ENCODE data around the gene LTBP3.
A peak's percentile ranks its signal among the peaks of the same experiment; 100 is the strongest.

Gene LTBP3

GRCh38 chr11:65571940-65572339 is 13.8 kb upstream of the LTBP3 start (continued):
- TF ChIP-seq, protein P1, sequence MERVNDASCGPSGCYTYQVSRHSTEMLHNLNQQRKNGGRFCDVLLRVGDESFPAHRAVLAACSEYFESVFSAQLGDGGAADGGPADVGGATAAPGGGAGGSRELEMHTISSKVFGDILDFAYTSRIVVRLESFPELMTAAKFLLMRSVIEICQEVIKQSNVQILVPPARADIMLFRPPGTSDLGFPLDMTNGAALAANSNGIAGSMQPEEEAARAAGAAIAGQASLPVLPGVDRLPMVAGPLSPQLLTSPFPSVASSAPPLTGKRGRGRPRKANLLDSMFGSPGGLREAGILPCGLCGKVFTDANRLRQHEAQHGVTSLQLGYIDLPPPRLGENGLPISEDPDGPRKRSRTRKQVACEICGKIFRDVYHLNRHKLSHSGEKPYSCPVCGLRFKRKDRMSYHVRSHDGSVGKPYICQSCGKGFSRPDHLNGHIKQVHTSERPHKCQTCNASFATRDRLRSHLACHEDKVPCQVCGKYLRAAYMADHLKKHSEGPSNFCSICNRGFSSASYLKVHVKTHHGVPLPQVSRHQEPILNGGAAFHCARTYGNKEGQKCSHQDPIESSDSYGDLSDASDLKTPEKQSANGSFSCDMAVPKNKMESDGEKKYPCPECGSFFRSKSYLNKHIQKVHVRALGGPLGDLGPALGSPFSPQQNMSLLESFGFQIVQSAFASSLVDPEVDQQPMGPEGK (tag by site-specific recombination; IDR thresholded peaks at IDR 0.05) = peak; percentile 17; the same call in 1 of the 2 replicates
- TF ChIP-seq ZNF335 (tag by site-specific recombination; conservative IDR thresholded peaks at IDR 0.05) (peak; percentile 36), ZNF843 (tag by site-specific recombination; IDR thresholded peaks at IDR 0.05) (no peak), EGR2 (tag by site-specific recombination; IDR thresholded peaks at IDR 0.05; ENCODE audit: low read depth) (no peak), HOXA7 (CRISPR knock-in tag; IDR thresholded peaks at IDR 0.05; ENCODE audit: borderline replicate concordance) (no peak), ZNF174 (tag by site-specific recombination; IDR thresholded peaks at IDR 0.05) (no peak), ZNF701 (tag by site-specific recombination; IDR thresholded peaks at IDR 0.05) (no peak), ZBTB17 (tag by site-specific recombination; IDR thresholded peaks at IDR 0.05) (peak; percentile 38; the same call in 1 of the 2 replicates), ZNF48 (tag by site-specific recombination; IDR thresholded peaks at IDR 0.05) (no peak), GFI1B (tag by site-specific recombination; IDR thresholded peaks at IDR 0.05) (no peak), KLF8 (tag by site-specific recombination; IDR thresholded peaks at IDR 0.05) (peak; percentile 51; the same call in 1 of the 2 replicates), ZSCAN23 (tag by site-specific recombination; IDR thresholded peaks at IDR 0.05) (no peak), ZEB2 (tag by site-specific recombination; IDR thresholded peaks at IDR 0.05) (peak; percentile 28; the same call in 1 of the 2 replicates), ZNF138 (tag by site-specific recombination; IDR thresholded peaks at IDR 0.05; ENCODE audit: borderline replicate concordance) (no peak), WT1 (tag by site-specific recombination; IDR thresholded peaks at IDR 0.05) (no peak), ZNF623 (tag by site-specific recombination; IDR thresholded peaks at IDR 0.05) (no peak), ZNF768 (tag by site-specific recombination; IDR thresholded peaks at IDR 0.05) (no peak), ZNF423 (tag by site-specific recombination; IDR thresholded peaks at IDR 0.05) (no peak), KLF10 (tag by site-specific recombination; IDR thresholded peaks at IDR 0.05) (no peak), ZNF10 (tag by site-specific recombination; IDR thresholded peaks at IDR 0.05) (no peak)

DNA sequence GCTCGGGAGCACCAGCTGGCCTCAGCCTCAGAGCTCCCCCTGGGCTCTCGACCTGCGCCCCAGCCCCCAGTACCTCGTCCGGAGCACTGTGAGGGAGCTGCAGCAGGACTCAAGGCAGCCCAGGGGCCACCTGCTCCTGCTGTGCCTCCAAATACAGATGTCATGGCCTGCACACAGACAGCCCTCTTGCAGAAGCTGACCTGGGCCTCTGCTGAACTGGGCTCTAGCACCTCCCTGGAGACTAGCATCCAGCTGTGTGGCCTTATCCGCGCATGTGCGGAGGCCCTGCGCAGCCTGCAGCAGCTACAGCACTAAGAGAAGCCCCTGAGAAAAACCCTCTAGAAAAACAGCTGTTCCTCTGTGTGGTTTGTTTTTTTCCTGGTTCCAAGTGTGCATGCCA is 13.3 kb upstream of the LTBP3 start:
- Histone ChIP-seq H3K27ac (ENCODE audit: extremely low read depth, low read depth, low read length) (no peak overlapping the region; the same call in 1 of the 2 replicates), H3K36me3 (ENCODE audit: control insufficient read depth in 2 of 2, insufficient read depth in 1 of 2, low read length in 2 of 2) (peaks cover 0 to 23% of the 10 kb centered on the region in 2 experiments; a peak in 1 of 3 replicates), H3K4me1 (ENCODE audit: control insufficient read depth, insufficient read depth, low read length) (peaks cover 16% of the 10 kb centered on the region; the same call in 1 of the 2 replicates), H3K4me3 (ENCODE audit: low read depth, low read length) (peak overlapping the region; percentile 74), H3K9me3 (ENCODE audit: control insufficient read depth, insufficient read depth, low read depth, low read length) (no peaks in the 10 kb centered on the region)
- CTCF ChIA-PET = interaction anchor here (0.6 to 5.6 kb wide), 21 partner anchors 11 to 319 kb away, joined by 3 to 133 read pairs (median 5); partner anchors contain the start of genes KAT5 and LTBP3
- POLR2A ChIA-PET = interaction anchor here (1.0 to 4.2 kb wide), 11 partner anchors 11 to 149 kb away, joined by 3 to 39 read pairs (median 10); partner anchors contain the start of genes KCNK7, LTBP3, MAP3K11 and NEAT1
- TF ChIP-seq KLF9 (tag by site-specific recombination; IDR thresholded peaks at IDR 0.05; ENCODE audit: low read depth) (no peak), ZNF324 (tag by site-specific recombination; IDR thresholded peaks at IDR 0.05) (no peak), SP2 (tag by site-specific recombination; IDR thresholded peaks at IDR 0.05) (no peak), ZFP41 (tag by site-specific recombination; IDR thresholded peaks at IDR 0.05; ENCODE audit: borderline replicate concordance) (no peak), ZNF530 (tag by site-specific recombination; IDR thresholded peaks at IDR 0.05; ENCODE audit: low read depth) (no peak), BCL11A (tag by site-specific recombination; IDR thresholded peaks at IDR 0.05; ENCODE audit: low read depth) (no peak), ZNF837 (tag by site-specific recombination; IDR thresholded peaks at IDR 0.05) (no peak), ZNF626 (tag by site-specific recombination; IDR thresholded peaks at IDR 0.05) (no peak), ZBTB10 (tag by site-specific recombination; IDR thresholded peaks at IDR 0.05) (no peak), ZNF37A (tag by site-specific recombination; IDR thresholded peaks at IDR 0.05) (no peak), GLIS1 (tag by site-specific recombination; IDR thresholded peaks at IDR 0.05) (no peak), ELK4 (IDR thresholded peaks at IDR 0.05; ENCODE audit: borderline replicate concordance, low read depth, low read length) (no peak), ZNF416 (tag by site-specific recombination; IDR thresholded peaks at IDR 0.05) (no peak), ZNF239 (tag by site-specific recombination; IDR thresholded peaks at IDR 0.05) (no peak)

Data from HEK293 (cell line).